ENCODE measurements around the gene ZNF414.

ZNF414 gene

DNA sequence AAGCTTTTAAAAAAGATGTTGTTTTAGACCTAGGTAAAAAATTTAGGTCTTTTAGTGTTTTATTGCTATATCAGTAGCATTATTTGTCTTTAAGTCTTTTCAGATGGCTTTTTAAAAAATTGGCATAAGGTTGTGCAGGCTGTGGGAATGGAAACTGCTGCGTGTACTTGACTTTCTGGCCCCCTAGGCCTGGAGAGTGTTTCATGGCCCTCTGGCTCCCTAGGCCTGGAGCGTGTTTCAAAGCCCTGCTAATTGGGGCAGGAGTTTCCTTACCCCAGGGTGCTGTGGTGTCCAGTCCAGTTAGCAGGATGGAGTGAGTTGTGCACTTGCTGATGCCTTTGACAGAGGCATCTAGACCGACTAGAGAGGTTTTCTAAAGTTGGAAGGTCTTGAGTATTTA lies 35.4 kb downstream of the ZNF414 start:
- Histone ChIP-seq H3K36me3 (peaks cover 63% of the 10 kb centered on the region), H3K27me3 (no peaks in the 10 kb centered on the region), H3K4me3 (ENCODE audit: low read depth, low read length) (no peak overlapping the region), H3K9me3 (no peaks in the 10 kb centered on the region), H3K4me1 (no peaks in the 10 kb centered on the region)
- no peak for TF ChIP-seq CTCF (IDR thresholded peaks at IDR 0.05; ENCODE audit: low read depth, low read length)
- no peak for DNase-seq

- no peaks in the 10 kb centered on the region for H3K27me3 ChIP-seq
- no peak for TF ChIP-seq CTCF (IDR thresholded peaks at IDR 0.05; ENCODE audit: low read depth, low read length)
- H3K36me3 ChIP-seq, result peaks cover 64% of the 10 kb centered on the region
- H3K9me3 ChIP-seq, result no peaks in the 10 kb centered on the region
- no peak overlapping the region for H3K4me3 ChIP-seq (ENCODE audit: low read depth, low read length)
- no peak for DNase-seq
- H3K4me1 ChIP-seq, result no peaks in the 10 kb centered on the region
Measured at GRCh38 chr19:8477889-8478288, 36.1 kb downstream of the ZNF414 start.

GRCh38 chr19:8476524-8476923 lies 37.4 kb downstream of the ZNF414 start:
- no peak for TF ChIP-seq CTCF (IDR thresholded peaks at IDR 0.05; ENCODE audit: low read depth, low read length)
- peaks cover 70% of the 10 kb centered on the region for H3K36me3 ChIP-seq

GRCh38 chr19:8475005-8475404 lies 39.0 kb downstream of the ZNF414 start:
- H3K36me3 ChIP-seq, result peaks cover 79% of the 10 kb centered on the region
- H3K4me3 ChIP-seq (ENCODE audit: low read depth, low read length), result no peak overlapping the region
- TF ChIP-seq CTCF (IDR thresholded peaks at IDR 0.05; ENCODE audit: low read depth, low read length), result no peak
- H3K9me3 ChIP-seq, result no peaks in the 10 kb centered on the region
- no peak for DNase-seq
- H3K27me3 ChIP-seq, result no peaks in the 10 kb centered on the region
- no peaks in the 10 kb centered on the region for H3K4me1 ChIP-seq

More at GRCh38 chr19:8476524-8476923, 37.4 kb downstream of the ZNF414 start:
- Histone ChIP-seq H3K4me1 (no peaks in the 10 kb centered on the region), H3K9me3 (no peaks in the 10 kb centered on the region), H3K4me3 (ENCODE audit: low read depth, low read length) (no peak overlapping the region), H3K27me3 (no peaks in the 10 kb centered on the region)
- no peak for DNase-seq

- DNase-seq, result no peak
- Histone ChIP-seq H3K36me3 (peaks cover 91% of the 10 kb centered on the region), H3K27me3 (no peaks in the 10 kb centered on the region), H3K4me3 (ENCODE audit: low read depth, low read length) (no peak overlapping the region), H3K9me3 (no peaks in the 10 kb centered on the region), H3K4me1 (peaks cover 3% of the 10 kb centered on the region)
- TF ChIP-seq CTCF (IDR thresholded peaks at IDR 0.05; ENCODE audit: low read depth, low read length), result no peak
Measured at GRCh38 chr19:8473648-8474476, 40.1 kb downstream of the ZNF414 start.

- H3K4me1 ChIP-seq, result peaks cover 7% of the 10 kb centered on the region
- no peak for TF ChIP-seq CTCF (IDR thresholded peaks at IDR 0.05; ENCODE audit: low read depth, low read length)
Measured at GRCh38 chr19:8469613-8470368, 44.2 kb downstream of the ZNF414 start.

More at GRCh38 chr19:8469613-8470368, 44.2 kb downstream of the ZNF414 start:
- no peaks in the 10 kb centered on the region for H3K27me3 ChIP-seq
- H3K36me3 ChIP-seq, result peaks cover 99% of the 10 kb centered on the region
- DNase-seq, result no peak
- no peaks in the 10 kb centered on the region for H3K9me3 ChIP-seq
- no peak overlapping the region for H3K4me3 ChIP-seq (ENCODE audit: low read depth, low read length)

Data from BE2C (cell line).